Aortic smooth muscle cell (primary cell): ENCODE data around the gene TSPAN18. TPM values are rescaled to one million over a fixed set of nuclear protein-coding genes. Genes with fewer than 3 reads are reported as not detected.

Experiments
- total RNA-seq: library from RNA; depleted of rRNA; stranded (reverse); fragments of >200 nt; gene quantifications from 2 replicates; pipeline ENCODE4 v1.2.3, GENCODE V29; 2014

Gene TSPAN18
- 0.68 and 0.92 TPM in 2 replicates for total RNA-seq

DNA sequence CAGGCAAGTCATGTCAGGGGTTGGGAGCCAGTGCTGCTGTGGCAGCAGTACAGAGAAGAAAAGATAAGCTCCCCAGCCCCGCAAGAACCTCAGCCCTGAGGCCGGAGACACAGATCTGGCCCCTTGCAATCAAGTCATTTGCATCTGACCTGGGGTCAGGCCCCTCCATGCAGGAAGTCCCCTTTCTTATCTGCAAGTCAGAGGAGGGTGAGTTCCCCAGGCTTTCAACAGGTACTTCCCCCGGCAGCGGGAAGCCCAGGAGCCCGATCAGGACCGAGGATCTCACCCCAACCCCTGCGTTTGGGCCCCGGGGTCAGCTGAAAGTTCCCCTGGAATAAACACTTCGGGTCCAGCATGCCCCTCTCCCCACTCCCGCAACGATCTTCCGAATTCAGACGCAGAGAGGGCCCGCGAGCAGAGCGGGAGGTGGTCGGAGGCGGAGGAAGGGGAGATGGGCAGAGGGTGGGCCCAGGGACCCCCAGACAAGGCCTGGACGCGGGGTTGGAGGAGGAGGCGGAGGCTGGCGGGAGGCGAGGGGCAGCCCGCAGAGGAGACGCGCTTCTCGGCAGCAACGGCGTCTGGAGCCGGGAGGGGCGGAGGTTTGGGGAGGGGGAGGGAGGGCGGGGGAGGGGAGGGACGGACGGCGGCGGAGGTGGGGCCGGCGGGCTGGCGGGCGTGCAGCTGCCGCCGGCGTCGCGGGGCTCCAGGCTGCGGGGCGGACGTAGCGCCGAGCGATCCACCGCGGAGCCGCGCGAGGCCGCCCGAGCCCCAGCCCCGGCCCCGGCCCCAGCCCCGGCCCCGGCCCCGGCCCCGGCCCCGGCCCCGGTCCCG, at the start of gene TSPAN18:
Gene TSPAN18, plus strand, starts transcription at position 680 of the 831 bp plus-strand sequence. CDS start 179,455 bp downstream, outside the sequence.

DNA sequence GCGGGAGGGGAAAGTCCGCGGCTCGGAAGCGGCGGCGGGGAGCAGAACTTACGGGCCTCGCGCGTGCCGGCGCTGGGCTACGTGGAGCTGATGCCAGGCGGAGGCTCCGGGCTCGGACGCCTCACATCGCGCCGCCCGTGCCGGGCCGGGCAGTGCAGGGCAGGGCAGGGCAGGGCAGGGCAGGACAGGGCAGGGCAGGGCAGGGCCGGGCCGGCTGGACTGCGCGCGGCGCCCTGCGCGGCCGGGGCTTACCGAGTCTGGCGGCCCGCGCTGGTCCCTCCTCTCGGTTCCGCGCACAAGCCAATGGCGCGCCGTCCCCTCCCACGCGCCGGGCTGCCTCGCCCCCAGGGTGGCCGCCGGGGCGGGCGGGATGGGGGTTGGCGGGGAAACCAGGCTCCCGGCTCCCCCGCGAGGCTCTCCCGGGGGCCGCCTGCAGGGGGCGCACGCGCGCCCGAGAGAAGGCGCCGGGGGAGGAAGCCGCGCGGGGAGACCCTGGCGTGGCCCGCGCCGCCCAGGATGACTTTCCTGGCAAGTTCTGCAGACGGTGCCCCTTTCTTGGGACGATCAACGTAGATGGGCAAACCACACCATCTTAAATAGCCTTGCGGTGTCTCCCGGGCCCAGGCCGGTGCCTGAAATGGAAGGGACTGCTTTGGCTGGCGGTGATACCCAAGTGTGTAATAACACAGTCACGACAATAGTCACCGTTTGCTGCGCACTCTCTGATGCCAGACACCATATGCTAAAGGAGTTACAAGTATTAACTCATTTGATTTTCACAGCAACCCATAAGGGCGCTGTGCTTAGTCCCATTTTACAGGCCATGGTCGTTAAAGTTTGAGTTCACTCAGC, 224.1 kb downstream of the TSPAN18 start, which contains the start of gene TP53I11:
Gene TP53I11, minus strand, starts transcription at position 259 of the 852 bp plus-strand sequence. CDS start 12,548 bp downstream, outside the sequence.

Other genes with a start within 250 kb of the TSPAN18 start
- 7.2 and 9.5 TPM in 2 replicates for gene CD82, start 161.3 kb upstream of the TSPAN18 start, total RNA-seq
- 3.9 and 4.4 TPM in 2 replicates for gene TP53I11, start 223.9 kb downstream of the TSPAN18 start, total RNA-seq